IMR-90 (cell line): ENCODE data around the gene COX6B1. TPM values are rescaled to one million over a fixed set of nuclear protein-coding genes. Genes with fewer than 3 reads are reported as not detected.

Experiments
- ATAC-seq: fragments of 200-7000 bp; cut with Tn5 transposase; 2 replicates; pipeline ENCODE4 v1.9.1; 2020; ENCODE audit warnings: low read depth, mild to moderate bottlenecking, moderate library complexity
- BruUV-seq: library from RNA; stranded (reverse); fragments of 400-500 nt; replicated peaks from 2 replicates; lab custom pipeline; 2021; lab: Mats Ljungman, UMichigan
- CTCF ChIA-PET: fragments of 300-600 bp; formaldehyde crosslinking; extraction: SDS; loops from one replicate; lab custom pipeline; 2021; ENCODE audit warnings: antibody characterized with exemption; lab: Yijun Ruan, JAX
- POLR2A ChIA-PET: fragments of 300-600 bp; sonication (Branson Sonifier 250); formaldehyde crosslinking; loops from one replicate; lab custom pipeline; 2022; ENCODE audit warnings: antibody characterized with exemption; ENCODE audit not compliant: unreplicated experiment; lab: Charles Lee
- DNase-seq: peaks from one replicate; pipeline ENCODE4 v3.0.0; 2013
- H2AFZ ChIP-seq: replicated peaks from 2 replicates; pipeline ENCODE3; 2013; ENCODE audit warnings: low read length, mild to moderate bottlenecking; ENCODE audit not compliant: poor library complexity
- H2AK5ac ChIP-seq: 2 replicates; pipeline ENCODE4 v1.6.1; 2013; ENCODE audit warnings: low read depth, low read length, inconsistent platforms
- H2AK9ac ChIP-seq: replicated peaks from 2 replicates; pipeline ENCODE3; 2013; ENCODE audit warnings: mild to moderate bottlenecking, low read depth, low read length, moderate library complexity; ENCODE audit not compliant: poor library complexity
- H2BK120ac ChIP-seq: 2 replicates; pipeline ENCODE4 v1.6.1; 2013; ENCODE audit warnings: low read depth, low read length, inconsistent platforms
- H2BK15ac ChIP-seq: 3 replicates; pipeline ENCODE4 v1.6.1; 2013; ENCODE audit warnings: low read depth, low read length, inconsistent platforms
- H2BK20ac ChIP-seq: 2 replicates; pipeline ENCODE4 v1.6.1; 2013; ENCODE audit warnings: low read depth, mild to moderate bottlenecking, inconsistent platforms, low read length, moderate library complexity
- H2BK5ac ChIP-seq: 2 replicates; pipeline ENCODE4 v1.6.1; 2013; ENCODE audit warnings: mild to moderate bottlenecking, low read depth, low read length, inconsistent platforms; ENCODE audit not compliant: poor library complexity, severe bottlenecking
- H3K14ac ChIP-seq: replicated peaks from 2 replicates; pipeline ENCODE4 v1.6.1; 2013; ENCODE audit warnings: low read depth, low read length, inconsistent platforms
- H3K18ac ChIP-seq: 2 replicates; pipeline ENCODE4 v1.6.1; 2013; ENCODE audit warnings: low read depth, low read length, control low read depth
- H3K23ac ChIP-seq: 2 replicates; pipeline ENCODE4 v1.6.1; 2013; ENCODE audit warnings: low read depth, low read length, inconsistent platforms
- H3K27ac ChIP-seq: 2 replicates; pipeline ENCODE4 v1.5.1; 2013; ENCODE audit warnings: mild to moderate bottlenecking, control low read depth, low read length; ENCODE audit not compliant: insufficient read depth
- H3K27me3 ChIP-seq: 2 replicates; pipeline ENCODE4 v1.6.1; 2013; ENCODE audit warnings: low read length; ENCODE audit not compliant: control insufficient read depth, insufficient read depth
- H3K36me3 ChIP-seq: 2 replicates; pipeline ENCODE4 v1.6.1; 2013; ENCODE audit warnings: low read length, mixed read lengths; ENCODE audit not compliant: control insufficient read depth, insufficient read depth
- H3K4ac ChIP-seq: 2 replicates; pipeline ENCODE4 v1.6.1; 2013; ENCODE audit warnings: low read depth, low read length, inconsistent platforms
- H3K4me1 ChIP-seq: 2 replicates; pipeline ENCODE4 v1.6.1; 2013; ENCODE audit warnings: low read length, mixed read lengths; ENCODE audit not compliant: control insufficient read depth, insufficient read depth
- H3K4me2 ChIP-seq: 2 replicates; pipeline ENCODE4 v1.6.1; 2013; ENCODE audit warnings: low read depth, mild to moderate bottlenecking, control low read depth, low read length, moderate library complexity
- H3K4me3 ChIP-seq: 2 replicates; pipeline ENCODE4 v1.5.1; 2013; ENCODE audit warnings: low read depth, mild to moderate bottlenecking, control low read depth, low read length, moderate library complexity; ENCODE audit not compliant: insufficient read depth
- H3K56ac ChIP-seq: 2 replicates; pipeline ENCODE4 v1.6.1; 2013; ENCODE audit warnings: low read length, inconsistent platforms; ENCODE audit not compliant: insufficient read depth; ENCODE audit errors: extremely low read depth
- H3K79me1 ChIP-seq, 2 experiments: 2 replicates each; pipeline ENCODE4 v1.6.1; 2013; ENCODE audit warnings: low read length in 2 of 2, inconsistent platforms in 1 of 2, low read depth in 1 of 2
- H3K9ac ChIP-seq: 2 replicates; pipeline ENCODE4 v1.6.1; 2013; ENCODE audit warnings: low read depth, low read length, control low read depth
- H3K9me1 ChIP-seq: 2 replicates; pipeline ENCODE4 v1.6.1; 2013; ENCODE audit warnings: low read length, inconsistent platforms; ENCODE audit not compliant: insufficient read depth
- H3K9me3 ChIP-seq: 2 replicates; pipeline ENCODE4 v1.6.1; 2013; ENCODE audit warnings: low read length; ENCODE audit not compliant: control insufficient read depth, insufficient read depth
- H4K20me1 ChIP-seq: 2 replicates; pipeline ENCODE4 v1.6.1; 2013; ENCODE audit warnings: low read length, inconsistent platforms; ENCODE audit not compliant: insufficient read depth
- H4K5ac ChIP-seq: 2 replicates; pipeline ENCODE4 v1.6.1; 2013; ENCODE audit warnings: mild to moderate bottlenecking, low read depth, low read length, control low read depth
- H4K8ac ChIP-seq, 2 experiments: 2 replicates each; pipeline ENCODE4 v1.6.1; 2013; ENCODE audit warnings: low read depth in 2 of 2, low read length in 2 of 2, control low read depth in 1 of 2, inconsistent platforms in 1 of 2
- H4K91ac ChIP-seq: 2 replicates; pipeline ENCODE4 v1.6.1; 2013; ENCODE audit warnings: low read depth, low read length, inconsistent platforms; ENCODE audit not compliant: insufficient read depth
- ELK1 ChIP-seq: fragments of 150-350 bp; IDR thresholded peaks from 2 replicates; pipeline ENCODE4 v1.6.1; 2016; ENCODE audit warnings: low read depth, mild to moderate bottlenecking, low read length, moderate library complexity, borderline replicate concordance
- POLR2A ChIP-seq: IDR thresholded peaks from 2 replicates; pipeline ENCODE4 v1.6.1; 2012; ENCODE audit warnings: mild to moderate bottlenecking, low read depth, low read length
- RAD21 ChIP-seq: IDR thresholded peaks from 2 replicates; pipeline ENCODE4 v1.6.1; 2012; ENCODE audit warnings: low read length, improper control_type of control experiment
- RCOR1 ChIP-seq: IDR thresholded peaks from 2 replicates; pipeline ENCODE4 v1.6.1; 2012; ENCODE audit warnings: mild to moderate bottlenecking, low read length, improper control_type of control experiment; ENCODE audit not compliant: insufficient replicate concordance
- SMC3 ChIP-seq: fragments of 150-350 bp; IDR thresholded peaks from 2 replicates; pipeline ENCODE4 v1.6.1; 2016; ENCODE audit warnings: low read depth, mild to moderate bottlenecking, antibody characterized with exemption, low read length, moderate library complexity
- WGBS, 2 experiments: methylation state at CpG; one replicate each; pipeline versions ENCODE4 v1.1.5 to v1.1.7; 2013; ENCODE audit warnings: missing lambda C conversion rate in 2 of 2; ENCODE audit not compliant: insufficient read length in 1 of 2; ENCODE audit errors: extremely low coverage in 2 of 2; 5-methylcytosine and 5-hydroxymethylcytosine counted together
- dilution Hi-C: fragments of 300-500 bp; cut with HindIII; formaldehyde crosslinking; loops from one replicate; pipeline ENCODE4 v1.14.3; 2018; ENCODE audit warnings: low sequenced_read_pairs; ENCODE audit not compliant: unreplicated experiment
- in situ Hi-C: fragments of 300-500 bp; cut with MboI; formaldehyde crosslinking; loops from 3 replicates; pipeline ENCODE4 v1.14.3; 2019; ENCODE audit warnings: low sequenced_read_pairs, inconsistent platforms, mixed read lengths
- intact Hi-C: fragments of 100-400 bp; cut with micrococcal nuclease; formaldehyde crosslinking; loops from 2 replicates; pipeline ENCODE4 v1.10.0; 2022
- polyA plus RNA-seq, 3 experiments: library from polyadenylated mRNA; depleted of rRNA; stranded (reverse); fragments of >200 nt; gene quantifications; 2 replicates each; pipeline ENCODE4 v1.2.3, GENCODE V29; 2012; ENCODE audit warnings: low replicate concordance in 1 of 3
- total RNA-seq: library from RNA; depleted of rRNA; stranded (reverse); fragments of >200 nt; gene quantifications from 2 replicates; pipeline ENCODE4 v1.2.3, GENCODE V29; 2012

The COX6B1 gene
- total and polyA plus RNA-seq, 2 of the 4 experiments (the other 2 are of a cell fraction), result 914 to 983 TPM

GRCh38 chr19:35642798-35643254 is 5.3 kb upstream of the COX6B1 start:
- Histone ChIP-seq H2AK5ac (peak overlapping the region; percentile 53; the same call in 1 of the 2 replicates), H3K4ac (0 out of 2 replicates have a peak overlapping the region, but pooled peaks have one; percentile 94), H2AK9ac (peak overlapping the region; percentile 88), H3K79me1 (peaks cover 0 to 5% of the 10 kb centered on the region in 2 experiments; a peak in 1 of 4 replicates), H3K9ac (no peak overlapping the region), H4K5ac (no peak overlapping the region; the same call in 1 of the 2 replicates), H2AFZ (peak overlapping the region; percentile 98), H4K8ac (peak overlapping the region; percentile 70 to 92; a peak in 2 of 4 replicates), H3K23ac (no peak overlapping the region), H2BK120ac (no peak overlapping the region), H3K9me3 (no peaks in the 10 kb centered on the region), H3K4me3 (peak overlapping the region; percentile 67), H2BK5ac (no peak overlapping the region), H3K27ac (no peak overlapping the region; the same call in 1 of the 2 replicates), H4K20me1 (peaks cover 5% of the 10 kb centered on the region), H3K14ac (no peak overlapping the region), H3K4me2 (peak overlapping the region; percentile 98), H3K27me3 (no peaks in the 10 kb centered on the region), H2BK15ac (no peak overlapping the region), H3K18ac (no peak overlapping the region), H2BK20ac (no peak overlapping the region), H4K91ac (no peak overlapping the region; the same call in 1 of the 2 replicates), H3K36me3 (peaks cover 3% of the 10 kb centered on the region), H3K56ac (no peak overlapping the region), H3K4me1 (peaks cover 9% of the 10 kb centered on the region), H3K9me1 (peaks cover 23% of the 10 kb centered on the region)
- ChIA-PET CTCF (interaction anchor here (1.2 kb wide), 1 partner anchor 36 kb away, joined by 3 read pairs; no protein-coding TSS in a partner anchor), POLR2A (no interaction called here)
- DNase-seq, result no peak
- intact Hi-C loops, result no loop called here
- ATAC-seq, result no peak
- WGBS, 2 experiments, result 22% methylated on average over 3 of the region's 15 CpGs; no CpG with 5 or more reads in 1 of the 2 experiments
- no TSS peak for BruUV-seq
- dilution Hi-C loops, result no loop called here
- TF ChIP-seq RCOR1, result no peak
- TF ChIP-seq RAD21, result no peak
- no peak for TF ChIP-seq ELK1
- no peak for TF ChIP-seq POLR2A
- TF ChIP-seq SMC3, result no peak
- in situ Hi-C loops, result no loop called here
